ENCODE data around the gene SLC22A2. TPM values are rescaled to one million over a fixed set of nuclear protein-coding genes. Genes with fewer than 3 reads are reported as not detected.
A peak's percentile ranks its signal among the peaks of the same experiment; 100 is the strongest.

Gene SLC22A2
- total RNA-seq, 4 donors from 2014 or later: not detected

GRCh38 chr6:160264061-160264612 lies 5.5 kb upstream of the SLC22A2 start:
- TF ChIP-seq CTCF (IDR thresholded peaks at IDR 0.05): peak in 1 of 5 experiments; percentile 16
- TF ChIP-seq EP300 (IDR thresholded peaks at IDR 0.05; ENCODE audit: low read depth): no peak
- in situ Hi-C loops (cut with MboI; ENCODE audit: low pct_ligation_motif_present in 1 of 4, low pct_unique_long_range_greater_than_20kb in 1 of 4, low sequenced_read_pairs in 3 of 4): no loop called here
- H3K9me3 ChIP-seq: no peaks in the 10 kb centered on the region
- intact Hi-C loops (cut with DNase I; ENCODE audit: low total_unique reads): no loop called here
- no peaks in the 10 kb centered on the region for H3K36me3 ChIP-seq
- peak overlapping the region; percentile 24 to 66 (median 53) for H3K27ac ChIP-seq
- no peaks in the 10 kb centered on the region for H3K27me3 ChIP-seq
- no peak overlapping the region for H3K4me3 ChIP-seq
- no peak for DNase-seq
- WGBS, 2 donors (ENCODE audit: low coverage in 1 of 2): 57 to 67% methylated on average over 6 to 7 of the region's 7 CpGs
- peaks cover 0 to 18% (median 8%) of the 10 kb centered on the region in 4 donors for H3K4me1 ChIP-seq

GRCh38 chr6:160263196-160263939 lies 4.7 kb upstream of the SLC22A2 start:
- no peak for DNase-seq
- intact Hi-C loops (cut with DNase I; ENCODE audit: low total_unique reads) (no loop called here), in situ Hi-C loops (cut with MboI; ENCODE audit: low pct_ligation_motif_present in 1 of 4, low pct_unique_long_range_greater_than_20kb in 1 of 4, low sequenced_read_pairs in 3 of 4) (no loop called here)
- no peaks in the 10 kb centered on the region for H3K36me3 ChIP-seq
- H3K4me3 ChIP-seq: no peak overlapping the region
- no peaks in the 10 kb centered on the region for H3K27me3 ChIP-seq
- peak overlapping the region; percentile 24 to 66 (median 53) for H3K27ac ChIP-seq
- no peaks in the 10 kb centered on the region for H3K9me3 ChIP-seq
- no peak for TF ChIP-seq POLR2AphosphoS5 (IDR thresholded peaks at IDR 0.05)
- no peak for TF ChIP-seq EP300 (IDR thresholded peaks at IDR 0.05; ENCODE audit: low read depth)
- no peak for TF ChIP-seq CTCF (IDR thresholded peaks at IDR 0.05)
- TF ChIP-seq POLR2A (IDR thresholded peaks at IDR 0.05): no peak
- peaks cover 0 to 20% (median 8%) of the 10 kb centered on the region in 4 donors for H3K4me1 ChIP-seq
- WGBS, 2 donors (ENCODE audit: low coverage in 1 of 2): 55 to 79% methylated on average over 3 to 7 of the region's 7 CpGs

GRCh38 chr6:160261991-160262680 lies 3.5 kb upstream of the SLC22A2 start:
- intact Hi-C loops (cut with DNase I; ENCODE audit: low total_unique reads): no loop called here
- no peak for TF ChIP-seq POLR2A (IDR thresholded peaks at IDR 0.05)
- peak in 1 of 5 experiments; percentile 28 for TF ChIP-seq CTCF (IDR thresholded peaks at IDR 0.05)
- Histone ChIP-seq H3K27me3 (no peaks in the 10 kb centered on the region), H3K36me3 (no peaks in the 10 kb centered on the region), H3K27ac (no peak overlapping the region), H3K4me3 (no peak overlapping the region), H3K4me1 (peaks cover 0 to 20% (median 8%) of the 10 kb centered on the region in 4 donors), H3K9me3 (no peaks in the 10 kb centered on the region)
- no peak for DNase-seq
- 84 to 100% methylated on average over 2 to 7 of the region's 7 CpGs for WGBS, 2 donors (ENCODE audit: low coverage in 1 of 2)
- in situ Hi-C loops (cut with MboI; ENCODE audit: low pct_ligation_motif_present in 1 of 4, low pct_unique_long_range_greater_than_20kb in 1 of 4, low sequenced_read_pairs in 3 of 4): no loop called here

- H3K4me1 ChIP-seq: peaks cover 0 to 20% (median 8%) of the 10 kb centered on the region in 4 donors
- H3K27me3 ChIP-seq: no peaks in the 10 kb centered on the region
- no peaks in the 10 kb centered on the region for H3K36me3 ChIP-seq
- TF ChIP-seq CTCF (IDR thresholded peaks at IDR 0.05): no peak
- no peak for TF ChIP-seq POLR2AphosphoS5 (IDR thresholded peaks at IDR 0.05)
- no peak for TF ChIP-seq POLR2A (IDR thresholded peaks at IDR 0.05)
- TF ChIP-seq EP300 (IDR thresholded peaks at IDR 0.05; ENCODE audit: low read depth): no peak
- H3K9me3 ChIP-seq: no peaks in the 10 kb centered on the region
- DNase-seq: no peak
- no peak overlapping the region for H3K27ac ChIP-seq
- H3K4me3 ChIP-seq: no peak overlapping the region
- in situ Hi-C loops (cut with MboI; ENCODE audit: low pct_ligation_motif_present in 1 of 4, low pct_unique_long_range_greater_than_20kb in 1 of 4, low sequenced_read_pairs in 3 of 4): no loop called here
- 60 to 63% methylated on average over 1 to 6 of the region's 6 CpGs for WGBS, 2 donors (ENCODE audit: low coverage in 1 of 2)
- intact Hi-C loops (cut with DNase I; ENCODE audit: low total_unique reads): no loop called here
These were observed 2.3 kb upstream of the SLC22A2 start for GRCh38 chr6:160260803-160261450.
